M059J (cell line): ENCODE measurements around the gene THAP9. TPM values are rescaled to one million over a fixed set of nuclear protein-coding genes. Genes with fewer than 3 reads are reported as not detected.
A peak's percentile ranks its signal among the peaks of the same experiment; 100 is the strongest.
"Not testable (repeated sequence)": the region's sequence is repeated elsewhere in the genome, so short reads cannot be mapped to it uniquely, and the experiment has no call there.

Experiments
- DNase-seq: peaks from one replicate; pipeline ENCODE4 v3.0.0-alpha.2; 2012; ENCODE audit warnings: low read depth
- total RNA-seq: library from RNA; depleted of rRNA; stranded (reverse); fragments of >200 nt; shearing (Covaris generic); gene quantifications from 2 replicates; pipeline ENCODE4 v1.2.3, GENCODE V29; 2014

THAP9 gene
- total RNA-seq, 1 experiment from 2014 or later, result 2.6 TPM

DNA sequence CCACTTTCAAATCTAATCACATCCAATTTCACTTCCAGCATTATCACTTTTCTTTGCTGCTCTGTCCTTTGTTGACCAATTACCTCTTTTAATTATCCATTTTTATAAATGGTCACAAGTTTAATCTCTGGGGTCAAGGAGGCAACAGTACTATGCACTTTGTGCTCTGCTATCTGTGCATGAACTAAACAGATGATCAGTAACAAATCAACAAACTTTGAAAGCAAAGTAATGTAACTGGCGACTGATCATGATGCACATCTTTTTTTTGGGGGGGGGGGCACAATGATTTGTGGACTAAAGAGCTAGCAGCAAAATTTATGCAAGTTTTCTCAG lies 8.1 kb upstream of the THAP9 start:
- peak; percentile 5 for DNase-seq

DNA sequence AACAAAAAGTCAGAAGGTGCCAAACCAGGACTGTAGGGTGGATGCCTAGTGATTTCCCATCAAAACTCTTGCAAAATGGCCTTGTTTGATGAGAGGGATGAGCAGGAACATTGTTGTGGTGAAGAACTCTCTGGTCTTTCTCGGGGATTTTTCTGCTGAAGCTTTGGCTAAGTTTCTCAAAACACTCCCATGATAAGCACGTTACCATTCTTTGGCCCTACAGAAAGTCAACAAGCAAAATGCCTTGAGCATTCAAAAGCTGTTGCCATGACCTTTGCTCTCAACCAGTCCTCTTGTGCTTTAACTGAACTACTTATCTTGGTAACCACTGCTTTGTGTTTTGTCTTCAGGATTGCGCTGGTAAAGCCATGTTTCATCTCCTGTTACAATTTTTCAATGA lies 6.6 kb upstream of the THAP9 start:
- no peak for DNase-seq

GRCh38 chr4:82896755-82897154 lies 3.8 kb upstream of the THAP9 start:
- no peak for DNase-seq

- DNase-seq, result peak; percentile 83
These were observed 2.0 kb upstream of the THAP9 start for GRCh38 chr4:82898322-82899243.

DNA sequence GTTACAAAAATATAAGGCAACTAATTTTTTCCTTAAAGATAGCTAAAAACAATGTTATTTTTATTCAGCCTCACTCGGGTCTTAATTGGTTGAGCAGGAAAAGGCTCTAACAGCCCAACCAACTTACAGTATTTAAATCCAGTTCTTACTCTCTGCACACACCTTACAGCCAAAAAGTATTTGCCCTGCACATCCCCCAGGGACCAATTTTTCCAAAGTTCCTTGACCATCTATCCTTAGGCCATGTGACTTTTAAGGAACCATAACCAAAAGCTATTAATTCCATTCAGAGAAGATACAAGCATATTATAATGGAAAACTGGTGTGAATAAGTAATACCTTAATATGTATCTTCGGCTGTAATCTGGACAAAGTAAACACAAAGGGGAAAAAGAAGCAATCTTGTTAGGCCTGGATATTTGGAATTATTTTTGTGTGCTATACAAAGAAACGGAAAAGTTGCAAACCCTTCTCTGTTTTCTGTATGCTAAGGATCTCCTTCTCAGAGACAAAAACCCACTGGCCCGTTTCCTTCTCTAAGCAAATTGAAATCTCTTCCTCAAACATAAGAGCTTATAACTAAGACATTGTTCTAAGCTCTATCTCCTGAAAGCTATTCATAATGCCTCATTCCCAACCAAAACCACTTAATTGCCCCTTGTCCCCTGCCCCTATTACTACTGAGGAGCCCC lies 1.0 kb upstream of the THAP9 start:
- peak; percentile 25 for DNase-seq

- DNase-seq, result no peak
These were observed 497 bp upstream of the THAP9 start for GRCh38 chr4:82900066-82900410.

DNA sequence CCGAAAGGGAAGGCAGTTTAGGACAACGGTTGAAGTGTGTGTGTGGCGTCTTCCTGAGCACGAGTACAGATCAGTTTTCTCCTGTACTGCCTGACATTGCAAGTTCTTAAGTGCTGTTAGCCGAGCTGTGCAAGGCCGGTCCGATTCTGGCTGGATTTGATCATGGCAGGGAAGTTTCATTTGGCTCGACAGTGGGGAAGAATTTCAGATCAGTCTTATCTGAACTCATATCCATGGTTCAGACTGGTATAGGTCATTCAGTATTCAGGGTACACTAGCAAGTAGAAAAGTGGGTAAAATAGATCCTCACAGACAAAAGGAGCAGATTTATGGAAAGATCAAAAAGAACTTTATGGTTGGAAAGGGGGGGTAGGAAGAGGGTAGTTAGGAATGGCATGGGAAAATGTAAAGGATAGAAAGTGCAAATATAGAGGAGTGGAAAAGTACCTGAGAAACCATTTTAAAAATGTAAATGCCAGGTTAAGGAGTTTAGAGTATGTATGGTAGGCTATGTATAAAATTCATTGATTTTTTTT lies 716 bp downstream of the THAP9 start:
- no peak for DNase-seq

DNA sequence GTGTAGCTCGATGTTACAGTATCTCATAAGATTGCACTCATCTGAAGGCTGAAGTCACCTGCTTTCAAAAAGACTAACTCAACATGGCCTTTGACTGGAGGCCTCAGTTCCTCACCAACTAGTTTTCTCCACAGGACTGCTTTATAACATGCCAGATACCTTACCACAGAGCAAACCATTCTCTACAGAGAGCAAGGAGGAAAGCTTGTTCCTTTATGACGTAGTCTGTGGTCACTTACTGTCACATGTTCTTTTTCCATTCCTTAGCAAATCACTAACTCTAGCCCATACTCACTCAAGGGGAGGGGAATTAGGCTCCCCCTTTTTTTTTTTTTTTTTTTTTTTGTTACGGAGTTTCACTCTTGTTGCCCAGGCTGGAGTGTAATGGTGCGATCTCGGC lies 3.2 kb downstream of the THAP9 start:
- peak; percentile 2 for DNase-seq

GRCh38 chr4:82905205-82905604 lies 4.7 kb downstream of the THAP9 start:
- DNase-seq, result peak; percentile 61

GRCh38 chr4:82906469-82906868 lies 5.9 kb downstream of the THAP9 start:
- no peak for DNase-seq

GRCh38 chr4:82909326-82909725 lies 8.8 kb downstream of the THAP9 start:
- no peak for DNase-seq

GRCh38 chr4:82913305-82913704 lies 12.8 kb downstream of the THAP9 start:
- no peak for DNase-seq

DNA sequence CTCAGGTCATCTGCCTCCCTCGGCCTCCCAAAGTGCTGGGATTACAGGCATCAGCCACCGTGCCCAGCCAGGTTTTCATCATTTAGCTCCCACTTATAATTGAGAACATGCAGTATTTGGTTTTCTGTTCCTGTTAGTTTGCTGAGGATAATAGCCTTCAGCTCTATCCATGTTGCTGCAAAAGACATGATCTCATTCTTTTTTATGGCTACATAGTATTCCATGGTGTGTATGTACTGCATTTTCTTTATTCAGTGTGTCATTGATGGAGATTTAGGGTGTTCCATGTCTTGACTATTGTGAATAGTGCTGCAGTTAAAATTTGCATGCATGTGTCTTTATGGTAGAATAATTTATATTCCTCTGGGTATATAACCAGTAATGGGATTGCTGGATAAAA lies 13.4 kb downstream of the THAP9 start:
- not testable (repeated sequence) for DNase-seq

GRCh38 chr4:82918091-82918490 lies 17.6 kb downstream of the THAP9 start:
- DNase-seq, result no peak

- DNase-seq, result no peak
These were observed 18.9 kb downstream of the THAP9 start for GRCh38 chr4:82919386-82919785.

DNA sequence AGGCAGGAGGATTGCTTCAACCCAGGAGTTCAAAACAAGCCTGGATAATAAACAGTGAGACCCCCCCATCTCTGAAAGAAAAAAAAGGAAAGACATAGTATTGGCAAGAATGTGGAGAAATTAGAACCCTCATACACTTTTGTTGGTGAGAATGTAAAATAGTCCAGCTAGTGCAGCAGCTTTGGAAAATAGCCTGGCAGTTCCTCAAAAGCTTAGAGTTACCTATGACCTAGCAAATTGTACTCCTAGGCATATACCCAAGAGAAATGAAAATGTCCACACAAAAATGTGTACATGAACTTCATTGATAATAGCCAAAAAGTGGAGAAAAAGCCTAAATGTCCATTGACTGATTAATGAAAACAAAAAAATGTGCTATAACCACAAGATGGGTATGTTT lies 21.3 kb downstream of the THAP9 start:
- DNase-seq, result no peak

GRCh38 chr4:82930848-82931755 lies 30.6 kb downstream of the THAP9 start:
- no peak for DNase-seq

- no peak for DNase-seq
These were observed 33.9 kb downstream of the THAP9 start for GRCh38 chr4:82934441-82934840.

GRCh38 chr4:82939414-82939813 lies 38.9 kb downstream of the THAP9 start:
- DNase-seq, result no peak

- no peak for DNase-seq
These were observed 47.0 kb downstream of the THAP9 start for GRCh38 chr4:82947498-82947897.

GRCh38 chr4:82948647-82949204 lies 48.2 kb downstream of the THAP9 start:
- peak; percentile 31 for DNase-seq

DNA sequence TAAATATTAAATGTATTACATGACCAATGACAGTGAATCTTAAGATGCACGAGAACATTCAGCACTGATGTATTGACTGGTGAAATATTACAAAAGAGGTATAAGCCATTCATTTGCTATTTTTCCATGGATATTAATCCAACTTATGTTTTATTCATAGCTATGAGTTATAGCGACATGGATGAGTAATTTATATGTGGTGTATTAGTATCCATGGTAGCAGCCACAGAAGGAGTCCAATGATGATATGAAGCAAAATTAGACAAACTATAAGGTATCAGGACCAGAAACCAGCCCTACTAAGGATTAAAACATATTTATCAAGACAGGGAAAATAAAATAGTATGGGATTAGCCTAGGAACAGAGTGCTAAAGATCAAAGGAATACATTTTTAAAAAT lies 50.7 kb downstream of the THAP9 start:
- no peak for DNase-seq
